T47D (cell line): ENCODE data around the gene GSG1L.

Experiments
- DNase-seq, 2 experiments: peaks; one replicate each; pipeline versions ENCODE4 v3.0.0 to v3.0.0-alpha.2; 2011 to 2012; ENCODE audit warnings: low read depth in 1 of 2, low spot score in 1 of 2
- JUND ChIP-seq: IDR thresholded peaks from 2 replicates; pipeline ENCODE4 v1.6.1; 2012; ENCODE audit warnings: low read depth
- in situ Hi-C: cut with HindIII; loops from 2 replicates; pipeline ENCODE4 v1.10.0; 2016; ENCODE audit warnings: low sequenced_read_pairs, low pct_unique_long_range_greater_than_20kb

GSG1L gene

GRCh38 chr16:27803775-27804549 lies 259.6 kb downstream of the GSG1L start:
- in situ Hi-C loops = no loop called here
- no peak for DNase-seq
- TF ChIP-seq JUND = no peak

- in situ Hi-C loops = no loop called here
- TF ChIP-seq JUND = no peak
- no peak for DNase-seq
Observed at GRCh38 chr16:27802664-27803439, 260.7 kb downstream of the GSG1L start.

GRCh38 chr16:27801289-27801945 lies 262.1 kb downstream of the GSG1L start:
- in situ Hi-C loops = no loop called here
- no peak for DNase-seq
- TF ChIP-seq JUND = no peak

GRCh38 chr16:27800817-27801216 lies 262.7 kb downstream of the GSG1L start:
- DNase-seq = no peak
- in situ Hi-C loops = no loop called here
- no peak for TF ChIP-seq JUND

- in situ Hi-C loops = no loop called here
- DNase-seq = no peak
- no peak for TF ChIP-seq JUND
Observed at GRCh38 chr16:27799896-27800295, 263.6 kb downstream of the GSG1L start.

GRCh38 chr16:27798241-27798640 lies 265.3 kb downstream of the GSG1L start:
- no peak for DNase-seq
- TF ChIP-seq JUND = no peak
- in situ Hi-C loops = no loop called here

- in situ Hi-C loops = no loop called here
- DNase-seq = peak in 1 of 2 experiments; percentile 76
- no peak for TF ChIP-seq JUND
Observed at GRCh38 chr16:27795992-27796614, 267.4 kb downstream of the GSG1L start.

GRCh38 chr16:27793249-27793622 lies 270.3 kb downstream of the GSG1L start:
- TF ChIP-seq JUND = no peak
- in situ Hi-C loops = no loop called here
- DNase-seq = no peak

GRCh38 chr16:27792486-27793248 lies 270.8 kb downstream of the GSG1L start:
- no peak for TF ChIP-seq JUND
- in situ Hi-C loops = no loop called here
- DNase-seq = no peak

- TF ChIP-seq JUND = no peak
- DNase-seq = no peak
- in situ Hi-C loops = no loop called here
Observed at GRCh38 chr16:27791404-27791719, 272.2 kb downstream of the GSG1L start.

GRCh38 chr16:27790546-27791403 lies 272.7 kb downstream of the GSG1L start:
- in situ Hi-C loops = no loop called here
- no peak for TF ChIP-seq JUND
- no peak for DNase-seq
